Skin of body (tissue), 2 donors: ENCODE results near the gene HOXA11. TPM values are rescaled to one million over a fixed set of nuclear protein-coding genes. Genes with fewer than 3 reads are reported as not detected.

Source experiments
- DNase-seq: peaks from one replicate; lab custom pipeline; 2025; lab: John Stamatoyannopoulos, UW
- total RNA-seq: library from RNA; depleted of rRNA; stranded (reverse); fragments of >200 nt; gene quantifications from one replicate; pipeline ENCODE4 v1.2.3, GENCODE V29; 2014

Gene HOXA11
- 0.20 TPM for total RNA-seq

DNA sequence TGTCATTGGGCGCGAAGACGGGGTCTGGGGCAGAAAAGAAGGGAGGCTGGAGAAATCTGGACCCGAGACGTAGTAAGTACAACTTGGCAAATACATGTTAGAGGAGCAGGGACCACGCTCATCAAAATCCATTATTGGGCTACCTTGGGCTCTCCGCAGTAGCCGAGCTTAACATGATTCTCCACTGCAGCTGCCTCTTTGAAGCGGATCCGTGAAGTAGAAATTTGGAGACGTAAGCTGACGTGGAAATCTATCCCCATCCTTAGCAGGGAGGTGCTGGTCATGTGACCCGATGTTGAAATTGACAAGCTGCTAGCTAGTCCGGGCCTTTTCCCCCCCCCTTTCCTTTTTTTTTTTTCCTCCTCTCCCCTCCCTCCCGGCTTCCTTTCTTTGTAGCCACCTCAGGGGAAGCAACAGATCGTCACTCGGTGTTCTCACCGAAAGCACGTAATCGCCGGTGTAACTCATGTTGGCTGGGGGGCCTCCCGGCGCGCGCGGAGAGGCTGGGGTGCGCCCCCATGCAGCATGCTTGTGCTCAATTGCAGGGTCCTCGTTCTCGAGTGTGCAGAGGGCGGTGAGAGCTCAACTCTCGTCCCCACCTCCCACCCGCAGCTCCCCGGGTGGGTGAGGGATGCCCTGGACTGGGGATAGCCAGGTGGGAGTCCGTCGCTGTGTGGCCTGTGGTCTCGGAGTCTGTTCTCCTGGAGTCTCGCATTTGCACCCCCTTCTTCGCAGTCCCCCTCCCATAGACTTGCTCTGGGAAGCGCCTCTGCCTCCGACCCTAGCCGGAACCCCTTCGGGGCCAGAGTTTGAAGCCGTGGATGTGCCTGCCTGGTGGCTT is at the start of gene HOXA11:
TSS of gene HOXA11 (minus strand) at position 220 of the 841 bp plus-strand sequence. CDS start at position 132, 88 bp downstream.
- DNase-seq, result peak; percentile 92

DNA sequence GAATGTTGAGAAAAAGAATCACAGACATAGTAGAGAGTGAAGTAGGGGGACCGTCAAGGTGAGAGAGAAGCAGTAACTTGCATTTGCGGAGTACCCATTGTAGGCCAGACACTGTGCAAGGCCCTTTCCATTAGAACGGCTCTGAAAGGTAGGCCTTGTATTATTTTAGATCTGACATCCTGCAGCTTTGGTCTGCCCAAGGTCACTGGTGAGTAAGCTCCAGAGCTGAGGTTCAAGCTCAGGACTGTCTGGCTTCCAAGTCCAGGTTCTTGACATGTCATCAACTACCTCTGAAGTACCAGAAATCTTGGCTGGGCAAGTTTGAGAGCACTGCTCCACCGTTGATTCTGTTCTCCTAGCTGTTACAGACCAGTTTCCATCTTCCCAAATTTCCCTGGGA is 44.4 kb upstream of the HOXA11 start:
- no peak for DNase-seq

DNA sequence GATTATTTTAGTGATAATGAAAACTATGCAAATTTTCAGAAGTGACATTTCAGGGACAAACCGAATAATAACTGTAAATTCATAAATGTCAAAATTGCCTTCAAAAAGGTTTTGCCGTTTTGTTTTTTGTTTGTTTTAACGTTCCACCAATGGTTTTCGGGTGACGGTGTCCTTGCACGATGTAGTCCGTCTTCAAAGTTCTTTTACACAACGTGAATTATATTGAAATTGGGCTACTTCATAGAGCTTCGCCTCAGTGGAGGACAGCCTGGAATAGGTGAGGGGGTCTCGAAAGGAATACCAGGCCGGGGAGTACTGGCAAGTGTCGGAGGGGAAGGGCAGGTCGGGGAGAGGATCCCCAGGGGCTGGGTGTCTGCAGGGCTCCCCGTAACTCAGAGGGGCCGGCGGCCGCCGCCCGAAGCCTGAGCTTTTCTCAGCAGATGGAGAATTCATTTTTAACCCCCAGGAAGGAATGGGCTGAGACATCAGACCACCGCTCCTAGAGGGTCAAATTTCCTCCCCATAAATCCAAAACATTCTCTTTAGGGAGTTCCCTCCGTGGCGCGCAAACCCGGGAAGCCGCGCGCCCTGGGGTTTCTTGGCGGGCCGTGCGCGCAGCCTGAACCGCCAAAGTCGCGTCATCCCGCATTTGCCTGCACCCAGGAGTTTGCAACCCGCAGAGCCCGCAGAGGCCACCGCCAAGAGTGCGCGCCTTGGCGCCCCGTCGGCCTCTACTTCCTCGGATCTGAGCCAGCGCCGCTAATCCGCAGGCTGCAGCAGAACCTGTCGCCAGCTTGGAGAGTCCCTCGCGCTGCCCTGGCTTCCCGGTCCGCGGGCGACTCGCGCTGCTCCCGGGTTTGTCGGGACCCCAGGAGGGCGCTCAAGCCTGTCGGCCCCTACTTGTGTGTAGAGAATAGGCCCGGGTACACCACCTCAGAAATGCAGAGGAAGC is 40.2 kb upstream of the HOXA11 start:
- no peak for DNase-seq

DNA sequence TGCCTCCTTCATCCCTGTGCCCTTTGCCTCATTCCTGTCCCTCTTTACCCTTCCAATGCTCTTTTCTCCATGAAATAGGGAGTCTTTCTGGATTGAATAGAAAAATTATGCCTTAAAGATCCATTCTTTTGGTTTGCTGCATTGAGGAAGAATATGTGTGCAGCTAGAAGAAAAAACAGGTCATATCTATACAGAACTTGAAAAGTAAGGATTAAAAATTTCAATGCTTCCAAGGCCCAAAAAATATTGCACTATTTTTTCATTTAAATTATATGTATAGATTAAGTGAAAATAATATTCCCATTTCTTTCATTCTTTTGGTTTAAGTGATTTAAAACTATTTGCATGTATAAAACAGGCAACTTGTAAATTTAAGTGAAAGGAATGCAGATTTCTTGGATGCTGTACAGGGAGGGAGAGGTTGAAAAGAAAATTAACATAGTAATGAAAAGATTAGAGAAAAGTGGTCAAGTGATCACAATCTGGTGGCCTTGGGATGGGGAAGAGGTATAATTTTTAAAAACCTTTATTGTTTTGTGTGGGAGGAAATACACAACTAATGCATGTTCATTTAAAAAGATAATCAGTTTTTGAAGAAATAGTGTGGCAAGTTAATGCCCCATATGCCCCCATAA is 39.0 kb upstream of the HOXA11 start:
- no peak for DNase-seq

DNA sequence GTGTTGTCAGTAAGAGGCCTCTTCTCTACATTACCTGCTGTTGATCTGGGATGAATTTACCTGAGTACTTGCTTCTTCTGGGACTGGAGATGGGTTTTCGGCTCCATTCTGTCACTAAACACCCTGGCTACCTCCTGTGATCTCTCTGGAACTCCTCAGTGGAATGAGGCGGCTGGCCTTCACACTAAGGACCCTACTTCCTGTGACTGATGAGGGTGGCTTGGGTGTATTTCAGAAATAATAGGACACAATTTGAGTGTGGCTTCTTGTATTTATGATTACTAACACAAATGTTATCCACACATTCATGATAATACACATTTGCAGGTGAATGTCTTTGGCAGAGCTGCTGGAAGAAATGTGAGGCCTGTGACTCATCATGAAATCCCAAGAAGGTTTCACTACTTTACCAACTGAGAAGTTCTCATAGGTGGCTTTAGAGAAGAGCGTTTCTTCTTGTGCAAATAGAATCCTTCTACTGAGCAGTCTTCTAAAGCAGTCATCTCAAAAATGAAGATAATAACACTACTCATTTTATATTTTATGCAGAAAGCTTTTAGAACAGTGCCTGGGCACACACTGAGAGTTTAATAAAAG is 36.3 kb upstream of the HOXA11 start:
- no peak for DNase-seq

DNA sequence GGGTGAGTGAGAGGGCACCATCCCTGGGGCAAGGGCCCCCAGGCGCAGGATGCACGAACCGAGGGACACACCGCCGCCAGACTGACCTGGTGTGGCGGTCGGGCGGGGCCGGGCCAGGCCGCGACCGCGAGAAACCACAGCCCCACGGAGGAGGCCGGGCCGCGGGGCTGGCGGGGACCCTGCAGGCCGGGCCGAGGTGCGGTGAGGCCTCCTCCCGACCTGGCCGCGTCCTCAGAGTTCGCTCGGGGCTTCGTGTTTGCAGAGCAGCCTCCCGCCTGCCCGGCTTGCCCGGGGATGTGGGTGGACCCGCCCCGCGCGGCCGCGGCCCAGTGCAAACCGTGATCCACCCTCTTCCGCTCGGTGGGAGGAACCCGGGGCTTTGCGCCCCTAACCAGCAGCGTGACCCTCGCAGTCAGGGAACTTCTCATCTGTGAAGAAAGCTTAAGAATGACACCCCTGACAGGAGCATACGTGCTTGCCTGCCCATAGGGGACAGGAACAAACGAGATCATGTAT is 35.5 kb upstream of the HOXA11 start:
- DNase-seq, result no peak

DNA sequence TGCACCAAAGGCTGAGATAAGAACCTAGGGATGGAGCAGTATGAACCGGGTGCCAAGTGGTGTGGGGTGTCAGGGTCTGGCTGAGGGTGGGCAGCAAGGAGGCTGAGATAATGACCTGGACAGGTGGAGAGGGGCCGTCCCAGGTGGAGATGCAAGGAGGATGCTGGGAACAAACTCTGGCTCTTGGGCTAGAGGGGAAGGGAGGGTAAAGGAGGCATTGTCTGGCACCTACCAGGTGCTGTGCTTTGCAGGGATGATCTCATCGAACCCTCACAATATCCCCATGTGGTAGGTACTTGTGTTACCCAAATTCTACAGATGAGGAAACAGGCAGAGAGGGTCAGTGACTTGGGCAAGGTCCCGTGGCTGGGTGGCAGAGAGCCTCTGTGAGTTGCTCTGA is 34.8 kb upstream of the HOXA11 start:
- no peak for DNase-seq

DNA sequence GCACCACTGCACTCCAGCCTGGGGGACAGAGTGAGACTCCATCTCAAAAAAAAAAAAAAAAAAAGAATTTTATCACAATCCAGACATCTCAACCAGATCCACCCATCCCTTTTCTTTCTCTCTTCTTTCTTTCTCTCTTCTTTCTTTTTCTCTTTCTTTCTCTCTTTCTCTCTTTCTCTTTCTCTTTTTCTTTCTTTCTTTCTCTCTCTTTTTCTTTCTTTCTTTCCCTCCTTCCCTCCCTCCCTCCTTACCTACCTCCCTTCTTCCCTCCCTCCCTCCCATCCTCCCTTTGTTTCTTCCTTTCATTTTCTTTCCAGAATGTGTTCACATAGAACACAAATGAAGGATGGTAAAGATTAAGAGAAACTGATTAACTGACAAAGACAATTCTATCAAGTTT is 32.9 kb upstream of the HOXA11 start:
- DNase-seq, result no peak

DNA sequence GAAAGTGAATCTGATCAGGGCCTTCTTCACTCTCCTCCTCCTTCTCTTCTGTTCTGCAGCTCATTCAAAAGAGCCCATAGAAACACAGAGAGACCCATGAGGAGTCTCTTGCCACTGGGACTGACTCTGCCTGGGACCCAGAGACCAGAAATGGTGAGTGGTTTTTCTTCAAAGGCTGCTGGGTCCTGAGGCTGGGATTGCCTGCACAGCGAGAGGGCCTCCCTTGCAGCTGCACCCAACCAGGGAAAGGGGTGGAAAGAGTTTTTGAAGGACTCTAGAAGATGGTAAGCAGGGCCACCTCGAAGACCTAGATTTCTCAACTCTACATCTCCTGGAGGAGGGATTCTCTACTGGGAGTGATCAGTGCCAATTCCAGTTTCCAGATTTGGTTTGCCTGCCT is 30.3 kb upstream of the HOXA11 start:
- DNase-seq, result no peak

DNA sequence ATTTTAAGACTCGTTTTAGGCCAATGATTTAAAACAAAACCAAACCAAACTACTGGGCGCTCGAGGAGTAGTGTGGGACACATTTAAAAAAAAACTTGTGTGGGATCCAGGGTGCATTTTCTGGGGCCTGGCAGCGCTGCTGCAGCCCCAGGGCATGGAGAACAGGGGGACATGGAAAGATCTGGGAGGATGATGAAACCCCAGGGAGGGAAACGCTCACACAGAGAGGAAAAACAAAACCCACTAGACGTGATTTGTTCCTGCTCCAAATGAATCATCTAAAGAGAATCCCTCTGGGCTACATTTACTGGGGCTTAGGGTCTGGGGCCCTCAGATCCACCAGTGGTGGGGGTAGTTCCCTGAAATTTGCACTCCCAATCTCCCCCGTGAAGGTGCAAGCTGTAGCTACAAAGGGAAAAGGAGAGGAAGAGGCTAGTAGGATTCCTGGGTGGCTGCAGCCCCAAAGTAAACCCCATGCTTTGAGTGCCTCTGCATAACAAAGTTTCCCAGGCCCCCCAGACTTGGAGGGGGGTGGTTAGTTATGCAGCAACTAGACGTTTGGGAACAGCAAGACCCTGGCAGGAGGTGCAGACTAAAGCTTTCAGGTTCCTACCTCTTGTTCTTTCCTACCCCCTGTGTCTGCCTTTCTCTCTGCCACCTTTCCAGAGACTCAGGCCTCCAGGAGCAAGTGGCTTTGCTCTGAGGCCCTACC is 29.4 kb upstream of the HOXA11 start:
- DNase-seq, result no peak

DNA sequence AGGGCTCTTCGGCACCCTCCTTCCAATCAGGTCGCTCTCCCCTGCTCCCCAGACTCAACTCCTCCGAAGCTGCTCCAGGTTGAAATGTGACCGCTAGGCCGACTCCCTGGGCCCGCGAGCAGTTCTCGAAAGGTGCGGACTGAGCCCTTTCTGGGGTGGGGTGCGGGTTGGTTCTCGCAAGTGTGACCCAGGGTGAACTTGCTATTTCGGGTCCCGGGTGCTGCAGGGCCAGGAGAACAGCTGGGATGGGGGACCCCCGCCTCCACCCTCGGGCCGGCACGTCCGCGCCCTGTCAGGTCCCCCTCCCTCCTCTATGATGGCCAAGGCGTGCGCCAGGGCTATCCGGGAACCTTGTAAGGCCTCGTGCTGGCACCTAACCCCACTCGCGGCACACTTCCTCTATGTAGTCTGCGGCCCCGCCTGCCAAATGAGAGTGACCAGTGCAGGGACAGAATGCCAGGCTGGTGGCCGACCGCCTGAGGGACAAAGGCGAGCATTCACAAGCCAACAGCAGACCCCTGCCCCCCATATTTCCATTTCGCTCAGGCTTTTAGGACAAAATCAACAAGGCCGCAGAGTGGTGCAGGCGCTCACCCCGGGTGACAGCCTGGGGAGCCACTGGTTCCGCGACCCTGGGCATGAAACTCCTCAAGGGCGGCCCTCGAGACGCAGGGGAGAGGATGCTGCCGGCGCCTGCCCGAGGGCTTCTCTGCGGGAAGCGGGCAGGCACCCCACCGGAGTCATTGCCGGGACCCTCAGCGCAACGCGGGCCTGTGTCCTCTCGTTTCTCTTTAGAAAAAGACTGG is 28.6 kb upstream of the HOXA11 start:
- no peak for DNase-seq

DNA sequence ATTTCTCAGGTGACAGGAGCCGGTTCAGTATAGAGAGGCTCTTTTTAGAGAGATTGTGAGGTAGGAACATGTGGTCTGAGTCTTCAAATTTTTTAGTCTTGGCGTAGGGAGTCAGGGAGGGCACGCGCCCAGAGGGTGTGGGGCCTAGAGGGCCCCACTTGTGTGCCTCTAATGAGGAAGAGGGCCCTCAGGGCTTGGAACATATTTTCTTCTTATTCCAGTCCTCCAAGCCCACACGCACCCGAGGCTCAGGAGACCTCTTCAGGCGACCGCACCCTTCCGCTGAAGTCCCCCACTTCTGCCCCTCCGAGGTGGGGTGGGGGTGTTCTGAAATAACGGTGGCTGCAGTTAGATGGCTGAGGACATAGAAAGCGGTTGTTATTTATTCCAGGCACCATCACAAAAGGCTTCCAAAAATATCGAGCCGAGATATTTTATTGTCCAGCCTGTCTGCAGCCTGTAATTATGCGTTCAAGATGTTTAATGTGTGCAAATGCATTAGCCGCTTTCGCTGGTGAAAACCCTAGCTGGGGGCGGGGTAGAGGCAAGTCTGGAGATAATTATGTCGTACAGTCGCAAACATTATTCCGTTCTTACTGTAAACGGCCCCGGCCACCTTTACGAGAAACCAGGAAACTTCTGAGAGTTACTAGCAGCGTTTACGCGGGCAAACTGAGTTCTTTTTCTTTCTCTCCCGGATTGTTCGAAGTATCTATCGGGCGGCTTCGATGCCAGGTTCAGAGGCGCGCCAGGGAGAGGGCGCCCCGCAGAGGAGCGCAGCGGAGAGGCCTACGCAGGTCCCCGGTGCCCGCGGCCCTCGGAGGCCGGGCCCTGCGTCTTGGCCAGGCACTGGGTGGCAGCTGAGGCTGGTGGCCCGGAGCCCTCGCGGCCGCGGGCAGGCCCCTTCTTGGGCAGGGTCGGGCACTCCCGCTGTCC is 27.7 kb upstream of the HOXA11 start:
- peak; percentile 41 for DNase-seq

DNA sequence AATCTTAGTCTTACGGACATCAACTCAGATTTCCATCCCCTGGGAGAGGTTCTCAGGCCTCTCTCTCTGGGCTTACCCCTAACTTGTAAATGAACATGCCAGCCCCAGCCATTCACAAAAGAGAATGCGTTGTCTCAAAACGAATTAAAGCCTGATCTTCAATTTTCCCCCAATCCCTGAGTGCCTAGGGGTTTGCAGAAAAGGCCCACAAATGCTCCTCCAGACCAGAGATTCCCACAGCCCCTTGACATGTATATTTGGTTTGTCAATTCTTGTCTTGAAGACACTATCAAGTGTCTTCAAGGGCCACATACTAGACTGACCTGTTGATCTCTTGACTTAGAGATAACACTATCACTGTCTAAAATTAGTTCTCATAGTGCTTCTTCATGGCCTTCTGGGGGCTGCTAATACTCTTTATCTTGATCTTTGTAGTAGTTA is 26.8 kb upstream of the HOXA11 start:
- no peak for DNase-seq

DNA sequence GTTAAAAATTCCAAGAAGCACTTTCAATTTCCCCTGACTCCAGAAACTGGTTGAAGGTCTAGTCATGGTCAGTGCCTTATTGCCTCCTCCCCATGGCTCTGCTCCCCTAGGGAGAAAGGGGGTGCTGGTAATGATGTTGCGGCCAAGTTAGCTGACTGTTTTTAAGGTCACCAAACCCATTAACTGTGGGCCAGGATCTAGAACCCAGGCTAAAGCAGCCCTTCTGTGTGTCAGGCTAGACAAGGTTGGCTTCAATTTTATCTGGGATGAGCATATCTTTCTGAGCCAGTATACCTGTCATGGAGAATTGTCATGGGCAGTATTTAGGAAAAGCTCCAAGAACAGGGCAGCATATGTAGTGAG is 26.0 kb upstream of the HOXA11 start:
- no peak for DNase-seq

DNA sequence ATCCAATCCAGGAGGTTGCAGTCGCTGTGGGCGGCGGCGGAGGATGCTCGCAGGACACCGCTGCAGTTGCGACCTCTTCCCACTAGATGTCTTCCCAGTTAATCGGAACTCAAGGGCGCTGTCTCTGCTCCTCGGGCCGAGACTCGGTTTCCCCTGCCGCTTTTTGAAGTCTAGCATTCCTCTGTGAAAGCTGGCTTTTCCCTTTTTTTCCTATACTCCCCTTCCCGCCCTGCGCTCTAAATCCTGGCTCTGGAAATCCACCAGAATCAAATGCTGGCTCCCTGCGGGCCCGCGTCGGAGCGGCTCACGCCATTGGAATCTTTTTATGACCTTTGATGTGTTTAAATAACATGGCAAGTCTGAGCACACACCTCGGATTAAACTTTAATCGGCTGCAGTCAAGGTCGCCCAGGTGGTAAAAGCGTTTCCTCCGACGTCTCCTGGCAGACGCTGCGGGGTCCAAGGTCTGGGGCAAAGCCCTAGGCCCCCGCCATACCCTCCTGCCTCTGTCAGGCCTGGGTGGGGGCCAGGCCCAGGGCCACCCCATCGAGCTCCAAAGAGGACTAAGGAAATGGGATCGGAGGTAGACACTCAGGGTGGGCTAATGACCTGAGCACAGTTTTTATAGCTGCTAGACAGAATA is 25.5 kb upstream of the HOXA11 start:
- no peak for DNase-seq

DNA sequence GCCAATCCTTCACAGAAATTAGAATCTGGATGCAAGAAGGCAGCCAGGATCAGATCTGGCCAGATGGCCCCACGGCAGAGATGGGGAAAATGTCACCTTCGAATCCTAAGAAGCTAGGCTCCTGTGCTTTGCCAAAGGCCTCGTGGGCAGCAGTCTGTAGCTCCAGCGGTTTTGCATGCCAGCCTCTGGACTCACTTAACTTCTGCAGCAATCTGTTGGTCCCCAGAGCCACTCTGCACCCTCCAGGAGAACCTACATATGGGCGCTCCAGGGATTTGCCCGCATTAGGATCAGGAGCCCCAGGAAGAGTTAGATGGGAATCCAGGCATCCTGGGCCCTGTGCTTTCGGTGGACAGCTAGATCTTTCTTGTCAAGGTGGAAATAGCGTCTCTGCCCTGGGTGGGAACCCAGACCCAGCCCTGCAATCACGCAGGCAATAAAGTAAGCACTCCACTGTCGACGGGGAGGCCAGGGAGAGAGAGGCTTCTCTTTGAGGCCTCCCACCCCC is 25.0 kb upstream of the HOXA11 start:
- DNase-seq, result no peak

DNA sequence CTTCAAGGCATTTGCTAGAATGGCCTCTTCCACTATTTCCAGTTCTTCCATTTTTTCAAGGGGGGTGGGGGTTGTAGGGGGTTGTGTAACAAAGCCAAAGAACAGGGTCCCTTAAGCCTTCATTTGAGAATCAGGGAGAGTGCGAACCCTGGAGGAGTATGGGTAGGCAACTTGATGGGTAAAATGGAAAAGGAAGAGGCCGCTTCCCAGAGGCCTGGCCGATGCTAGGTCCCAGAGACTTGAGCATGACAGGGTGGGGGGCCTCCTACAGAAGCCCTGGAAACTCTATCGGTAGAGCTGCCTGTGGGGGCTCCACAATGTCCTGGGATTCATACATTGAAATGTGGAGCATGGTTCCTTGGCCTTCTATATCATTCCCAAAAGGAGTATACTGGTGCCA is 24.0 kb upstream of the HOXA11 start:
- no peak for DNase-seq
